22Rv1 (cell line): ENCODE results near the gene P4HA3.
"Not testable (repeated sequence)": the region's sequence is repeated elsewhere in the genome, so short reads cannot be mapped to it uniquely, and the experiment has no call there.

ENCODE experiments used
- CTCF ChIP-seq: fragments of 450-650 bp; IDR thresholded peaks from 2 replicates; pipeline ENCODE4 v1.5.1; 2017; ENCODE audit warnings: mild to moderate bottlenecking
- ZFX ChIP-seq: fragments of 450-650 bp; IDR thresholded peaks from 2 replicates; pipeline ENCODE4 v1.6.1; 2017; ENCODE audit warnings: antibody characterized with exemption, borderline replicate concordance

- TF ChIP-seq CTCF, ZFX: not testable (repeated sequence)
Measured at GRCh38 chr11:74331000-74331399, 19.6 kb upstream of the P4HA3 start.
